ENCODE data around the gene DTNB.

- TF ChIP-seq EZH2 (IDR thresholded peaks at IDR 0.05; ENCODE audit: borderline replicate concordance, insufficient read depth, low read depth, low read length, poor library complexity, severe bottlenecking): no peak
- TF ChIP-seq, protein P1, sequence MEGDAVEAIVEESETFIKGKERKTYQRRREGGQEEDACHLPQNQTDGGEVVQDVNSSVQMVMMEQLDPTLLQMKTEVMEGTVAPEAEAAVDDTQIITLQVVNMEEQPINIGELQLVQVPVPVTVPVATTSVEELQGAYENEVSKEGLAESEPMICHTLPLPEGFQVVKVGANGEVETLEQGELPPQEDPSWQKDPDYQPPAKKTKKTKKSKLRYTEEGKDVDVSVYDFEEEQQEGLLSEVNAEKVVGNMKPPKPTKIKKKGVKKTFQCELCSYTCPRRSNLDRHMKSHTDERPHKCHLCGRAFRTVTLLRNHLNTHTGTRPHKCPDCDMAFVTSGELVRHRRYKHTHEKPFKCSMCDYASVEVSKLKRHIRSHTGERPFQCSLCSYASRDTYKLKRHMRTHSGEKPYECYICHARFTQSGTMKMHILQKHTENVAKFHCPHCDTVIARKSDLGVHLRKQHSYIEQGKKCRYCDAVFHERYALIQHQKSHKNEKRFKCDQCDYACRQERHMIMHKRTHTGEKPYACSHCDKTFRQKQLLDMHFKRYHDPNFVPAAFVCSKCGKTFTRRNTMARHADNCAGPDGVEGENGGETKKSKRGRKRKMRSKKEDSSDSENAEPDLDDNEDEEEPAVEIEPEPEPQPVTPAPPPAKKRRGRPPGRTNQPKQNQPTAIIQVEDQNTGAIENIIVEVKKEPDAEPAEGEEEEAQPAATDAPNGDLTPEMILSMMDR (IDR thresholded peaks at IDR 0.05): no peak
Measured at GRCh38 chr2:25597881-25598280, 75.5 kb downstream of the DTNB start.

Measured in B cell (primary cell).